ENCODE results near the gene SLC24A3. TPM values are rescaled to one million over a fixed set of nuclear protein-coding genes. Genes with fewer than 3 reads are reported as not detected.

SLC24A3 gene
- total RNA-seq, 1 experiment from 2014 or later: 0.14 TPM

- peaks cover 14% of the 10 kb centered on the region for H3K4me1 Mint-ChIP-seq (ENCODE audit: low read depth, unreplicated experiment)
- no peaks in the 10 kb centered on the region for H3K36me3 ChIP-seq (ENCODE audit: control insufficient read depth, insufficient read depth, low read length)
- H3K27ac Mint-ChIP-seq (ENCODE audit: unreplicated experiment): no peak overlapping the region
- no peak overlapping the region for H3K4me3 Mint-ChIP-seq (ENCODE audit: unreplicated experiment)
- no peaks in the 10 kb centered on the region for H3K36me3 Mint-ChIP-seq (ENCODE audit: insufficient read depth, unreplicated experiment)
- 0 out of 2 replicates have a peak, but pooled peaks cover 3% of the 10 kb centered on the region for H3K4me1 ChIP-seq
- intact Hi-C loops (cut with micrococcal nuclease; ENCODE audit: unreplicated experiment): no loop called here
- ChIA-PET POLR2A (no interaction called here), CTCF (no interaction called here)
- H3K4me3 ChIP-seq (ENCODE audit: low read depth, low read length): no peak overlapping the region
- H3K27me3 ChIP-seq (replicated peaks; ENCODE audit: control insufficient read depth, insufficient read depth, low read length): no peaks in the 10 kb centered on the region
- peaks cover 16% of the 10 kb centered on the region for H3K27me3 Mint-ChIP-seq (ENCODE audit: insufficient read depth, unreplicated experiment)
- no TSS peak for BruUV-seq (replicated peaks)
- no peaks in the 10 kb centered on the region for H3K9me3 Mint-ChIP-seq (ENCODE audit: unreplicated experiment)
- TF ChIP-seq CTCF (IDR thresholded peaks at IDR 0.05; ENCODE audit: insufficient read depth in 1 of 2, low read depth in 1 of 2, low read length in 1 of 2, severe bottlenecking in 1 of 2, unreplicated experiment in 1 of 2): no peak
- DNase-seq: no peak
- H3K9me3 ChIP-seq: no peaks in the 10 kb centered on the region
Measured at GRCh38 chr20:19222520-19223040, 10.1 kb downstream of the SLC24A3 start.

GRCh38 chr20:19223640-19224039 lies 11.2 kb downstream of the SLC24A3 start:
- no peaks in the 10 kb centered on the region for H3K9me3 ChIP-seq
- no peaks in the 10 kb centered on the region for H3K36me3 ChIP-seq (ENCODE audit: control insufficient read depth, insufficient read depth, low read length)
- ChIA-PET POLR2A (no interaction called here), CTCF (no interaction called here)
- H3K4me1 ChIP-seq: 0 out of 2 replicates have a peak, but pooled peaks cover 3% of the 10 kb centered on the region
- H3K4me1 Mint-ChIP-seq (ENCODE audit: low read depth, unreplicated experiment): peaks cover 14% of the 10 kb centered on the region
- TF ChIP-seq CTCF (IDR thresholded peaks at IDR 0.05; ENCODE audit: insufficient read depth in 1 of 2, low read depth in 1 of 2, low read length in 1 of 2, severe bottlenecking in 1 of 2, unreplicated experiment in 1 of 2): no peak
- peaks cover 13% of the 10 kb centered on the region for H3K27me3 Mint-ChIP-seq (ENCODE audit: insufficient read depth, unreplicated experiment)
- H3K9me3 Mint-ChIP-seq (ENCODE audit: unreplicated experiment): no peaks in the 10 kb centered on the region
- no peaks in the 10 kb centered on the region for H3K27me3 ChIP-seq (replicated peaks; ENCODE audit: control insufficient read depth, insufficient read depth, low read length)
- no peak for DNase-seq
- H3K4me3 ChIP-seq (ENCODE audit: low read depth, low read length): no peak overlapping the region
- H3K27ac Mint-ChIP-seq (ENCODE audit: unreplicated experiment): no peak overlapping the region
- BruUV-seq (replicated peaks): no TSS peak
- H3K4me3 Mint-ChIP-seq (ENCODE audit: unreplicated experiment): no peak overlapping the region
- intact Hi-C loops (cut with micrococcal nuclease; ENCODE audit: unreplicated experiment): no loop called here
- no peaks in the 10 kb centered on the region for H3K36me3 Mint-ChIP-seq (ENCODE audit: insufficient read depth, unreplicated experiment)

- H3K27me3 ChIP-seq (replicated peaks; ENCODE audit: control insufficient read depth, insufficient read depth, low read length): no peaks in the 10 kb centered on the region
- DNase-seq: no peak
- no TSS peak for BruUV-seq (replicated peaks)
- ChIA-PET POLR2A (no interaction called here), CTCF (no interaction called here)
- no peak overlapping the region for H3K27ac Mint-ChIP-seq (ENCODE audit: unreplicated experiment)
- H3K36me3 ChIP-seq (ENCODE audit: control insufficient read depth, insufficient read depth, low read length): no peaks in the 10 kb centered on the region
- H3K4me1 Mint-ChIP-seq (ENCODE audit: low read depth, unreplicated experiment): no peaks in the 10 kb centered on the region
- H3K36me3 Mint-ChIP-seq (ENCODE audit: insufficient read depth, unreplicated experiment): no peaks in the 10 kb centered on the region
- H3K4me3 ChIP-seq (ENCODE audit: low read depth, low read length): no peak overlapping the region
- H3K9me3 ChIP-seq: no peaks in the 10 kb centered on the region
- no peaks in the 10 kb centered on the region for H3K9me3 Mint-ChIP-seq (ENCODE audit: unreplicated experiment)
- TF ChIP-seq CTCF (IDR thresholded peaks at IDR 0.05; ENCODE audit: insufficient read depth in 1 of 2, low read depth in 1 of 2, low read length in 1 of 2, severe bottlenecking in 1 of 2, unreplicated experiment in 1 of 2): no peak
- no peaks in the 10 kb centered on the region for H3K4me1 ChIP-seq
- H3K4me3 Mint-ChIP-seq (ENCODE audit: unreplicated experiment): no peak overlapping the region
- intact Hi-C loops (cut with micrococcal nuclease; ENCODE audit: unreplicated experiment): no loop called here
- peaks cover 25% of the 10 kb centered on the region for H3K27me3 Mint-ChIP-seq (ENCODE audit: insufficient read depth, unreplicated experiment)
Measured at GRCh38 chr20:19231359-19232035, 19.1 kb downstream of the SLC24A3 start.
